IMR-90 (cell line): ENCODE results near the gene BBS12. TPM values are rescaled to one million over a fixed set of nuclear protein-coding genes. Genes with fewer than 3 reads are reported as not detected.

Source experiments
- ATAC-seq: fragments of 200-7000 bp; cut with Tn5 transposase; 2 replicates; pipeline ENCODE4 v1.9.1; 2020; ENCODE audit warnings: low read depth, mild to moderate bottlenecking, moderate library complexity
- BruUV-seq: library from RNA; stranded (reverse); fragments of 400-500 nt; replicated peaks from 2 replicates; lab custom pipeline; 2021; lab: Mats Ljungman, UMichigan
- CTCF ChIA-PET: fragments of 300-600 bp; formaldehyde crosslinking; extraction: SDS; loops from one replicate; lab custom pipeline; 2021; ENCODE audit warnings: antibody characterized with exemption; lab: Yijun Ruan, JAX
- POLR2A ChIA-PET: fragments of 300-600 bp; sonication (Branson Sonifier 250); formaldehyde crosslinking; loops from one replicate; lab custom pipeline; 2022; ENCODE audit warnings: antibody characterized with exemption; ENCODE audit not compliant: unreplicated experiment; lab: Charles Lee
- DNase-seq: peaks from one replicate; pipeline ENCODE4 v3.0.0; 2013
- H2AFZ ChIP-seq: replicated peaks from 2 replicates; pipeline ENCODE3; 2013; ENCODE audit warnings: low read length, mild to moderate bottlenecking; ENCODE audit not compliant: poor library complexity
- H2AK5ac ChIP-seq: 2 replicates; pipeline ENCODE4 v1.6.1; 2013; ENCODE audit warnings: low read depth, low read length, inconsistent platforms
- H2AK9ac ChIP-seq: replicated peaks from 2 replicates; pipeline ENCODE3; 2013; ENCODE audit warnings: mild to moderate bottlenecking, low read depth, low read length, moderate library complexity; ENCODE audit not compliant: poor library complexity
- H2BK120ac ChIP-seq: 2 replicates; pipeline ENCODE4 v1.6.1; 2013; ENCODE audit warnings: low read depth, low read length, inconsistent platforms
- H2BK15ac ChIP-seq: 3 replicates; pipeline ENCODE4 v1.6.1; 2013; ENCODE audit warnings: low read depth, low read length, inconsistent platforms
- H2BK20ac ChIP-seq: 2 replicates; pipeline ENCODE4 v1.6.1; 2013; ENCODE audit warnings: low read depth, mild to moderate bottlenecking, inconsistent platforms, low read length, moderate library complexity
- H2BK5ac ChIP-seq: 2 replicates; pipeline ENCODE4 v1.6.1; 2013; ENCODE audit warnings: mild to moderate bottlenecking, low read depth, low read length, inconsistent platforms; ENCODE audit not compliant: poor library complexity, severe bottlenecking
- H3K14ac ChIP-seq: replicated peaks from 2 replicates; pipeline ENCODE4 v1.6.1; 2013; ENCODE audit warnings: low read depth, low read length, inconsistent platforms
- H3K18ac ChIP-seq: 2 replicates; pipeline ENCODE4 v1.6.1; 2013; ENCODE audit warnings: low read depth, low read length, control low read depth
- H3K23ac ChIP-seq: 2 replicates; pipeline ENCODE4 v1.6.1; 2013; ENCODE audit warnings: low read depth, low read length, inconsistent platforms
- H3K27ac ChIP-seq: 2 replicates; pipeline ENCODE4 v1.5.1; 2013; ENCODE audit warnings: mild to moderate bottlenecking, control low read depth, low read length; ENCODE audit not compliant: insufficient read depth
- H3K27me3 ChIP-seq: 2 replicates; pipeline ENCODE4 v1.6.1; 2013; ENCODE audit warnings: low read length; ENCODE audit not compliant: control insufficient read depth, insufficient read depth
- H3K36me3 ChIP-seq: 2 replicates; pipeline ENCODE4 v1.6.1; 2013; ENCODE audit warnings: low read length, mixed read lengths; ENCODE audit not compliant: control insufficient read depth, insufficient read depth
- H3K4ac ChIP-seq: 2 replicates; pipeline ENCODE4 v1.6.1; 2013; ENCODE audit warnings: low read depth, low read length, inconsistent platforms
- H3K4me1 ChIP-seq: 2 replicates; pipeline ENCODE4 v1.6.1; 2013; ENCODE audit warnings: low read length, mixed read lengths; ENCODE audit not compliant: control insufficient read depth, insufficient read depth
- H3K4me2 ChIP-seq: 2 replicates; pipeline ENCODE4 v1.6.1; 2013; ENCODE audit warnings: low read depth, mild to moderate bottlenecking, control low read depth, low read length, moderate library complexity
- H3K4me3 ChIP-seq: 2 replicates; pipeline ENCODE4 v1.5.1; 2013; ENCODE audit warnings: low read depth, mild to moderate bottlenecking, control low read depth, low read length, moderate library complexity; ENCODE audit not compliant: insufficient read depth
- H3K56ac ChIP-seq: 2 replicates; pipeline ENCODE4 v1.6.1; 2013; ENCODE audit warnings: low read length, inconsistent platforms; ENCODE audit not compliant: insufficient read depth; ENCODE audit errors: extremely low read depth
- H3K79me1 ChIP-seq, 2 experiments: 2 replicates each; pipeline ENCODE4 v1.6.1; 2013; ENCODE audit warnings: low read length in 2 of 2, inconsistent platforms in 1 of 2, low read depth in 1 of 2
- H3K9ac ChIP-seq: 2 replicates; pipeline ENCODE4 v1.6.1; 2013; ENCODE audit warnings: low read depth, low read length, control low read depth
- H3K9me1 ChIP-seq: 2 replicates; pipeline ENCODE4 v1.6.1; 2013; ENCODE audit warnings: low read length, inconsistent platforms; ENCODE audit not compliant: insufficient read depth
- H3K9me3 ChIP-seq: 2 replicates; pipeline ENCODE4 v1.6.1; 2013; ENCODE audit warnings: low read length; ENCODE audit not compliant: control insufficient read depth, insufficient read depth
- H4K20me1 ChIP-seq: 2 replicates; pipeline ENCODE4 v1.6.1; 2013; ENCODE audit warnings: low read length, inconsistent platforms; ENCODE audit not compliant: insufficient read depth
- H4K5ac ChIP-seq: 2 replicates; pipeline ENCODE4 v1.6.1; 2013; ENCODE audit warnings: mild to moderate bottlenecking, low read depth, low read length, control low read depth
- H4K8ac ChIP-seq, 2 experiments: 2 replicates each; pipeline ENCODE4 v1.6.1; 2013; ENCODE audit warnings: low read depth in 2 of 2, low read length in 2 of 2, control low read depth in 1 of 2, inconsistent platforms in 1 of 2
- H4K91ac ChIP-seq: 2 replicates; pipeline ENCODE4 v1.6.1; 2013; ENCODE audit warnings: low read depth, low read length, inconsistent platforms; ENCODE audit not compliant: insufficient read depth
- BHLHE40 ChIP-seq: fragments of 150-350 bp; IDR thresholded peaks from 2 replicates; pipeline ENCODE4 v1.6.1; 2016; ENCODE audit warnings: mild to moderate bottlenecking, low read depth, low read length
- CEBPB ChIP-seq: IDR thresholded peaks from 2 replicates; pipeline ENCODE4 v1.6.1; 2012; ENCODE audit warnings: low read depth, low read length, improper control_type of control experiment
- ELK1 ChIP-seq: fragments of 150-350 bp; IDR thresholded peaks from 2 replicates; pipeline ENCODE4 v1.6.1; 2016; ENCODE audit warnings: low read depth, mild to moderate bottlenecking, low read length, moderate library complexity, borderline replicate concordance
- MAZ ChIP-seq: IDR thresholded peaks from 2 replicates; pipeline ENCODE4 v1.6.1; 2012; ENCODE audit warnings: low read depth, mild to moderate bottlenecking, low read length, improper control_type of control experiment, moderate library complexity, borderline replicate concordance
- MXI1 ChIP-seq: IDR thresholded peaks from 2 replicates; pipeline ENCODE4 v1.6.1; 2012; ENCODE audit warnings: low read depth, mild to moderate bottlenecking, low read length, moderate library complexity, borderline replicate concordance
- NFE2L2 ChIP-seq: fragments of 150-350 bp; IDR thresholded peaks from 2 replicates; pipeline ENCODE4 v1.6.1; 2016; ENCODE audit warnings: low read depth, mild to moderate bottlenecking, low read length
- POLR2A ChIP-seq: IDR thresholded peaks from 2 replicates; pipeline ENCODE4 v1.6.1; 2012; ENCODE audit warnings: mild to moderate bottlenecking, low read depth, low read length
- RFX5 ChIP-seq: IDR thresholded peaks from 2 replicates; pipeline ENCODE4 v1.8.0; 2012; ENCODE audit warnings: low read depth, mild to moderate bottlenecking, low read length, moderate library complexity
- USF2 ChIP-seq: fragments of 150-350 bp; IDR thresholded peaks from 2 replicates; pipeline ENCODE4 v1.6.1; 2017; ENCODE audit warnings: mild to moderate bottlenecking, antibody characterized with exemption, low read length, low read depth
- WGBS, 2 experiments: methylation state at CpG; one replicate each; pipeline versions ENCODE4 v1.1.5 to v1.1.7; 2013; ENCODE audit warnings: missing lambda C conversion rate in 2 of 2; ENCODE audit not compliant: insufficient read length in 1 of 2; ENCODE audit errors: extremely low coverage in 2 of 2; 5-methylcytosine and 5-hydroxymethylcytosine counted together
- dilution Hi-C: fragments of 300-500 bp; cut with HindIII; formaldehyde crosslinking; loops from one replicate; pipeline ENCODE4 v1.14.3; 2018; ENCODE audit warnings: low sequenced_read_pairs; ENCODE audit not compliant: unreplicated experiment
- in situ Hi-C: fragments of 300-500 bp; cut with MboI; formaldehyde crosslinking; loops from 3 replicates; pipeline ENCODE4 v1.14.3; 2019; ENCODE audit warnings: low sequenced_read_pairs, inconsistent platforms, mixed read lengths
- intact Hi-C: fragments of 100-400 bp; cut with micrococcal nuclease; formaldehyde crosslinking; loops from 2 replicates; pipeline ENCODE4 v1.10.0; 2022
- polyA plus RNA-seq, 3 experiments: library from polyadenylated mRNA; depleted of rRNA; stranded (reverse); fragments of >200 nt; gene quantifications; 2 replicates each; pipeline ENCODE4 v1.2.3, GENCODE V29; 2012; ENCODE audit warnings: low replicate concordance in 1 of 3
- total RNA-seq: library from RNA; depleted of rRNA; stranded (reverse); fragments of >200 nt; gene quantifications from 2 replicates; pipeline ENCODE4 v1.2.3, GENCODE V29; 2012

BBS12 gene
- total and polyA plus RNA-seq, 2 of the 4 experiments (the other 2 are of a cell fraction) = 1.1 to 5.9 TPM

- Histone ChIP-seq H4K20me1 (no peaks in the 10 kb centered on the region), H3K79me1 (no peaks in the 10 kb centered on the region), H3K4ac (no peak overlapping the region), H3K36me3 (no peaks in the 10 kb centered on the region), H2AK9ac (no peak overlapping the region), H3K23ac (no peak overlapping the region), H3K9me3 (no peaks in the 10 kb centered on the region), H3K4me1 (peaks cover under 1% of the 10 kb centered on the region; the same call in 1 of the 2 replicates), H3K27ac (no peak overlapping the region), H2BK20ac (no peak overlapping the region), H3K27me3 (no peaks in the 10 kb centered on the region; the same call in 1 of the 2 replicates), H3K9me1 (no peaks in the 10 kb centered on the region), H2AFZ (no peak overlapping the region), H2BK5ac (no peak overlapping the region), H2BK15ac (no peak overlapping the region), H2BK120ac (no peak overlapping the region), H4K5ac (no peak overlapping the region), H4K8ac (no peak overlapping the region), H3K56ac (no peak overlapping the region), H3K9ac (no peak overlapping the region), H4K91ac (no peak overlapping the region), H3K14ac (no peak overlapping the region), H2AK5ac (no peak overlapping the region), H3K4me2 (no peak overlapping the region), H3K18ac (no peak overlapping the region), H3K4me3 (no peak overlapping the region)
- DNase-seq (peak; percentile 43), ATAC-seq (peak; percentile 48; the same call in 1 of the 2 replicates)
- no CpG with 5 or more reads among the region's 3 CpGs for whole genome bisulfite sequencing, 2 experiments
- dilution Hi-C loops (no loop called here), intact Hi-C loops (no loop called here), in situ Hi-C loops (no loop called here)
- no TSS peak for BruUV-seq
- POLR2A ChIA-PET = no interaction called here
- TF ChIP-seq MAZ (no peak), ELK1 (no peak), RFX5 (no peak), USF2 (no peak), BHLHE40 (peak; percentile 21; the same call in 1 of the 2 replicates), POLR2A (no peak), CEBPB (peak; percentile 56; the same call in 1 of the 2 replicates), NFE2L2 (no peak), MXI1 (no peak)
- CTCF ChIA-PET = interaction anchor here (1.4 kb wide), 1 partner anchor 24 kb away, joined by 3 read pairs; no protein-coding TSS in a partner anchor
Measured at GRCh38 chr4:122692641-122693520, 39.6 kb upstream of the BBS12 start.
